Tibial nerve (tissue), 4 donors: ENCODE results near the gene PAPPA2. TPM values are rescaled to one million over a fixed set of nuclear protein-coding genes. Genes with fewer than 3 reads are reported as not detected.

Experiments used
- DNase-seq, 2 donors: peaks; one replicate each; pipeline ENCODE4 v3.0.0-alpha.2; 2019; ENCODE audit warnings: low spot score in 2 of 2
- H3K27ac ChIP-seq, 4 donors: fragments of 200-600 bp; sonication (generic) in 3 of 4; one replicate each; pipeline ENCODE4 v1.5.1; 2017 to 2019; ENCODE audit warnings: mild to moderate bottlenecking in 1 of 4
- H3K27me3 ChIP-seq, 2 donors: fragments of 200-600 bp; sonication (generic) in 1 of 2; one replicate each; pipeline versions ENCODE4 v1.5.1 to v1.6.0; 2017 to 2019
- H3K36me3 ChIP-seq, 3 donors: fragments of 200-600 bp; sonication (generic); one replicate each; pipeline ENCODE4 v1.5.1; 2018 to 2019
- H3K4me1 ChIP-seq, 4 donors: fragments of 200-600 bp; sonication (generic) in 3 of 4; one replicate each; pipeline ENCODE4 v1.5.1; 2017 to 2019
- H3K4me3 ChIP-seq, 4 donors: fragments of 200-600 bp; sonication (generic) in 3 of 4; one replicate each; pipeline ENCODE4 v1.5.1; 2017 to 2019; ENCODE audit warnings: mild to moderate bottlenecking in 1 of 4, moderate library complexity in 1 of 4
- H3K9me3 ChIP-seq, 4 donors: fragments of 200-600 bp; sonication (generic) in 3 of 4; one replicate each; pipeline ENCODE4 v1.5.1; 2017 to 2019
- EP300 ChIP-seq, 2 donors: sonication (generic); formaldehyde crosslinking; IDR thresholded peaks; one replicate each; pipeline ENCODE4 v1.6.1; 2017; ENCODE audit warnings: antibody characterized with exemption in 2 of 2, mild to moderate bottlenecking in 1 of 2
- POLR2A ChIP-seq, 2 donors: fragments of 450-650 bp; IDR thresholded peaks; one replicate each; pipeline ENCODE4 v1.6.1; 2017; ENCODE audit warnings: antibody characterized with exemption in 2 of 2, mild to moderate bottlenecking in 2 of 2, moderate library complexity in 2 of 2
- WGBS, 2 donors: methylation state at CpG; one replicate each; pipeline ENCODE4 v1.1.5; 2018; 5-methylcytosine and 5-hydroxymethylcytosine counted together
- total RNA-seq, 4 donors: library from RNA; depleted of rRNA; stranded (reverse); fragments of >200 nt; gene quantifications; one replicate each; pipeline ENCODE4 v1.1.0, GENCODE V29; 2016
- TF ChIP-seq, protein P1 (sequence below), 5 experiments: fragments of 200-600 bp in 3 of 5; fragments of 450-650 bp in 2 of 5; sonication (generic) in 3 of 5; IDR thresholded peaks; one replicate each; pipeline ENCODE4 v1.5.1; 2016 to 2019; ENCODE audit warnings: antibody characterized with exemption in 5 of 5, mild to moderate bottlenecking in 3 of 5, moderate library complexity in 2 of 5

The PAPPA2 gene
- total RNA-seq, 4 donors from 2014 or later = 0.20 to 0.90 (median 0.21) TPM

DNA sequence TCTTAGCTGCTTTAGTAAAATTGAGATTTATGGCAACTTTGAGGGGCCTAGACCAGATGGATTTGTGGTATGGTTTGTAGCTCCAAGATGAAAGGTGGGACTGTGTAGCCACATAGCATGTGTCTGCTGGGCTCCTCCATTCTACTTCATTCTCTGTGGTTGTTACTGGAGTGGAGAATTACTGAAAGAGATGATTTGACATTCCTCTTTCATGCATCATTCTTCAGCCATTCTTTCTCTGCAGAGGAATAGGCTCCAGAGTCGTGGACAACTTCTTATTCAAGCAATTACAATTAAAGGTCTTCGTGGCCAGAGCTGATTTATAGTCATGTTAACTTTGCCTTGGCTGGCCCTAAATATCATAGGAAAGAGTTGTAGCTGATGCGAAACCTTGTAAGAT lies 328.9 kb downstream of the PAPPA2 start:
- H3K4me1 ChIP-seq = peaks cover 0 to 12% (median 0%) of the 10 kb centered on the region in 4 donors
- 60 to 73% methylated on average over 3 of the region's 3 CpGs for WGBS, 2 donors
- H3K9me3 ChIP-seq = no peaks in the 10 kb centered on the region
- TF ChIP-seq, protein P1, sequence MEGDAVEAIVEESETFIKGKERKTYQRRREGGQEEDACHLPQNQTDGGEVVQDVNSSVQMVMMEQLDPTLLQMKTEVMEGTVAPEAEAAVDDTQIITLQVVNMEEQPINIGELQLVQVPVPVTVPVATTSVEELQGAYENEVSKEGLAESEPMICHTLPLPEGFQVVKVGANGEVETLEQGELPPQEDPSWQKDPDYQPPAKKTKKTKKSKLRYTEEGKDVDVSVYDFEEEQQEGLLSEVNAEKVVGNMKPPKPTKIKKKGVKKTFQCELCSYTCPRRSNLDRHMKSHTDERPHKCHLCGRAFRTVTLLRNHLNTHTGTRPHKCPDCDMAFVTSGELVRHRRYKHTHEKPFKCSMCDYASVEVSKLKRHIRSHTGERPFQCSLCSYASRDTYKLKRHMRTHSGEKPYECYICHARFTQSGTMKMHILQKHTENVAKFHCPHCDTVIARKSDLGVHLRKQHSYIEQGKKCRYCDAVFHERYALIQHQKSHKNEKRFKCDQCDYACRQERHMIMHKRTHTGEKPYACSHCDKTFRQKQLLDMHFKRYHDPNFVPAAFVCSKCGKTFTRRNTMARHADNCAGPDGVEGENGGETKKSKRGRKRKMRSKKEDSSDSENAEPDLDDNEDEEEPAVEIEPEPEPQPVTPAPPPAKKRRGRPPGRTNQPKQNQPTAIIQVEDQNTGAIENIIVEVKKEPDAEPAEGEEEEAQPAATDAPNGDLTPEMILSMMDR (IDR thresholded peaks at IDR 0.05) = no peak
- no peak for TF ChIP-seq POLR2A (IDR thresholded peaks at IDR 0.05)
- TF ChIP-seq EP300 (IDR thresholded peaks at IDR 0.05) = no peak
- H3K27me3 ChIP-seq = no peaks in the 10 kb centered on the region
- H3K4me3 ChIP-seq = no peak overlapping the region
- no peak for DNase-seq
- H3K36me3 ChIP-seq = no peaks in the 10 kb centered on the region
- H3K27ac ChIP-seq = no peak overlapping the region

DNA sequence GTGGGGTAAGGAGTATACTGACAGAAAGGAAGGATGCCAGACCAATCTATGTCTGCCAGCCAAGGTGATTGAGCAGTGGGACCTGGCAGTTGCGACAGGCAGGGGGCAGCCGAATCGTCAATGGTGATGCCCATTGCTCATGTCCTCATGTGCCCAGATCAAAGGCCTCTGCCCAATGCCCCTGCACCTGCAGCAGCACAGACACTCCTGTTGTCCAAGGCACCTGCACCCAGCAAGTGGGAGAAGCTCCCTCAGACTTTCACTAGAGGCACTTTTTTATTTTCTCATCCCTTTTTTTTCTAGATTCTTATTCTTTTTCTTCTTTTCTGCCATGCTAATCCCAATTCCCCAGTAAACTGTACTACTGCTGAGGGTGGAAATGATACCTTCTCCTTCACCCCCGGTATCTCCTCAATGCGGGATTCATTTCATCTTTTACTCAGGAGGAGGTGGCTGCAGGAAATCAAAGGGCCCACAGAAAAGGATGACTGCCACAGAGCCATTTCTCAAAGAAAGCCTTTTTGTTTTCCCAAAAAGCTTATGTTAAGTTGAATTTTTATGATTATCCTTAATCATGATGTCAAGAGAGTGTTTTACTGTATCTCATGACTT lies 332.0 kb downstream of the PAPPA2 start:
- no peak overlapping the region for H3K27ac ChIP-seq
- TF ChIP-seq EP300 (IDR thresholded peaks at IDR 0.05) (no peak), POLR2A (IDR thresholded peaks at IDR 0.05) (no peak)
- TF ChIP-seq, protein P1 (IDR thresholded peaks at IDR 0.05) = no peak
- H3K4me3 ChIP-seq = no peak overlapping the region
- 71 to 81% methylated on average over 5 of the region's 5 CpGs for WGBS, 2 donors
- no peaks in the 10 kb centered on the region for H3K9me3 ChIP-seq
- no peak for DNase-seq
- H3K36me3 ChIP-seq = no peaks in the 10 kb centered on the region
- peaks cover 0 to 7% (median 0%) of the 10 kb centered on the region in 4 donors for H3K4me1 ChIP-seq
- no peaks in the 10 kb centered on the region for H3K27me3 ChIP-seq

DNA sequence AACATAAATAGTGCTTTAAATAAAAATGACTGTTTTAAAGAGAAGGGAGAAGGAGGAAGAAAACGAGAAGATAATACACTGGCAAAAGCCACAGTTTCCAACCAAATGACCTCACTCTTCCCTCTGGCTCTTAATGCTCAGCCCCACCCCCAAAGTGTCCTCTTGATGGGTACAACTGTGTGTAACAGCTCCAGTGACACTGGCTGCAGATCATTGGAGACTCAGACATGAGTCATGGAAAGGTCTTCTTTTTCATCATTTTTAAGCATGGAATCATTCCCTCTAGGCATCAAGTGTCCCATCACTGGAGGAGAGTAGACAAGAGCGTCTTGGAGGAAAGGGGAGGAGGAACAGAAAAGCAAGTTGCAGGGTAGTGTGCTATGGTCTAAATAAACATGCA lies 333.0 kb downstream of the PAPPA2 start:
- TF ChIP-seq, protein P1 (IDR thresholded peaks at IDR 0.05) = no peak
- TF ChIP-seq POLR2A (IDR thresholded peaks at IDR 0.05) (no peak), EP300 (IDR thresholded peaks at IDR 0.05) (no peak)
- no peak for DNase-seq
- Histone ChIP-seq H3K9me3 (no peaks in the 10 kb centered on the region), H3K4me3 (no peak overlapping the region), H3K27me3 (no peaks in the 10 kb centered on the region), H3K36me3 (no peaks in the 10 kb centered on the region), H3K27ac (no peak overlapping the region), H3K4me1 (no peaks in the 10 kb centered on the region)
- 31 to 40% methylated on average over 2 of the region's 2 CpGs for WGBS, 2 donors

DNA sequence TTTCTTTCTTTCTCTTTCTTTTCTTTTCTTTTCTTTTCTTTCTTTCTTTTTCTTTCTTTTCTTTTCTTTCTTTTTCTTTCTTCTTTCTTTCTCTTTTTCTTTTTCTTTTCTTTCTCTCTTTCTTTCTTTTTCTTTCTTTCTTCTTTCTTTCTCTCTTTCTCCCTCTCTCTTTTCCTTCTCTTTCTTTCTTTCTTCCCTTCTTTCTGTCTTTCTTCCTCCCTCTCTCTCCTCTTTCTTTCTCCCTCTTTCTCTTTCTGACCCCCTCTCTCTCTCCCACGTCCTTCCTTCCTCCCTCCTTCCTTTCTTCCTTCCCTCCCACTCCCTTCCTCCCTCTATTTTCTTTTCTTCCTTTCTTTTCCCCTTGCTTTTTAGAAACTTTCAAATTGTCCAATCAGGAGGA lies 333.6 kb downstream of the PAPPA2 start:
- no peak overlapping the region for H3K4me3 ChIP-seq
- no peaks in the 10 kb centered on the region for H3K9me3 ChIP-seq
- no peaks in the 10 kb centered on the region for H3K27me3 ChIP-seq
- no peak for DNase-seq
- H3K27ac ChIP-seq = no peak overlapping the region
- WGBS, 2 donors = 44 to 54% methylated on average over 1 of the region's 1 CpG
- no peaks in the 10 kb centered on the region for H3K36me3 ChIP-seq
- H3K4me1 ChIP-seq = peaks cover 0 to 4% (median 0%) of the 10 kb centered on the region in 4 donors
- TF ChIP-seq EP300 (IDR thresholded peaks at IDR 0.05) (no peak), POLR2A (IDR thresholded peaks at IDR 0.05) (no peak)
- TF ChIP-seq, protein P1 (IDR thresholded peaks at IDR 0.05) = no peak

DNA sequence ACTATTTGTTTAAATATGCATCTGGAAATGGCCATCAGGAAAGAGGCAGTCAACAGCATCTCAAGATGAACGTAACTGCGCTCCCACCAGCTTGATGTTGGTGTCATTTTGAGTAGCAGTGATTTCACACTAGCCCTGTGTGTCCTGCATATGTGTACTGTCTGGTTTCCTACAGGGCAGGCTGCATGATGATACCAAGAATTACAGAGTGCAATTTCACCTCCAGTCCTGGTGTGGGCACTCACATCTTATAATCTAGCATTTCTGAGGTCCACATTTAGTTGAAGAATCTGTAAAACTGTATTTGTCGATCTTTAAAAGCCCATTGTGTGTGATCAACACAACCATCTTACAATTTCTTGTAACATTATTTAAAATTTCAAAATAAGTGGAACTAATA lies 336.4 kb downstream of the PAPPA2 start:
- WGBS, 2 donors = 94% methylated on average over 3 of the region's 3 CpGs
- Histone ChIP-seq H3K27ac (no peak overlapping the region), H3K36me3 (no peaks in the 10 kb centered on the region), H3K4me3 (no peak overlapping the region), H3K4me1 (peaks cover 0 to 10% (median 0%) of the 10 kb centered on the region in 4 donors), H3K27me3 (no peaks in the 10 kb centered on the region), H3K9me3 (no peaks in the 10 kb centered on the region)
- no peak for TF ChIP-seq EP300 (IDR thresholded peaks at IDR 0.05)
- TF ChIP-seq POLR2A (IDR thresholded peaks at IDR 0.05) = no peak
- TF ChIP-seq, protein P1 (IDR thresholded peaks at IDR 0.05) = no peak
- DNase-seq = no peak
